Left ventricle myocardium superior (tissue), 1 donor: ENCODE data around the gene PPFIA3. TPM values are rescaled to one million over a fixed set of nuclear protein-coding genes. Genes with fewer than 3 reads are reported as not detected.
"Not testable (repeated sequence)": the region's sequence is repeated elsewhere in the genome, so short reads cannot be mapped to it uniquely, and the experiment has no call there.

ENCODE experiments used
- ATAC-seq: fragments of 200-7000 bp; cut with Tn5 transposase; one replicate; pipeline ENCODE4 v1.9.1; 2020; ENCODE audit warnings: mild to moderate bottlenecking, moderate library complexity
- DNase-seq: peaks from one replicate; pipeline ENCODE4 v3.0.0-alpha.2; 2020
- intact Hi-C: fragments of 100-400 bp; cut with micrococcal nuclease; formaldehyde crosslinking; loops from one replicate; pipeline ENCODE4 v1.11.0; 2022
- total RNA-seq: library from RNA; stranded (reverse); fragmentation: NEBNext Ultra II Directional; extraction: Animal tissue kit (Norgen Biotek cat#: 25700); gene quantifications from one replicate; pipeline ENCODE4 v1.2.1, GENCODE V29; 2021
- donor health status: DM: no; HTN: yes; CAD: no; lungs with severe emphysema.

PPFIA3 gene
- total RNA-seq, 1 donor from 2014 or later, result 4.0 TPM

DNA sequence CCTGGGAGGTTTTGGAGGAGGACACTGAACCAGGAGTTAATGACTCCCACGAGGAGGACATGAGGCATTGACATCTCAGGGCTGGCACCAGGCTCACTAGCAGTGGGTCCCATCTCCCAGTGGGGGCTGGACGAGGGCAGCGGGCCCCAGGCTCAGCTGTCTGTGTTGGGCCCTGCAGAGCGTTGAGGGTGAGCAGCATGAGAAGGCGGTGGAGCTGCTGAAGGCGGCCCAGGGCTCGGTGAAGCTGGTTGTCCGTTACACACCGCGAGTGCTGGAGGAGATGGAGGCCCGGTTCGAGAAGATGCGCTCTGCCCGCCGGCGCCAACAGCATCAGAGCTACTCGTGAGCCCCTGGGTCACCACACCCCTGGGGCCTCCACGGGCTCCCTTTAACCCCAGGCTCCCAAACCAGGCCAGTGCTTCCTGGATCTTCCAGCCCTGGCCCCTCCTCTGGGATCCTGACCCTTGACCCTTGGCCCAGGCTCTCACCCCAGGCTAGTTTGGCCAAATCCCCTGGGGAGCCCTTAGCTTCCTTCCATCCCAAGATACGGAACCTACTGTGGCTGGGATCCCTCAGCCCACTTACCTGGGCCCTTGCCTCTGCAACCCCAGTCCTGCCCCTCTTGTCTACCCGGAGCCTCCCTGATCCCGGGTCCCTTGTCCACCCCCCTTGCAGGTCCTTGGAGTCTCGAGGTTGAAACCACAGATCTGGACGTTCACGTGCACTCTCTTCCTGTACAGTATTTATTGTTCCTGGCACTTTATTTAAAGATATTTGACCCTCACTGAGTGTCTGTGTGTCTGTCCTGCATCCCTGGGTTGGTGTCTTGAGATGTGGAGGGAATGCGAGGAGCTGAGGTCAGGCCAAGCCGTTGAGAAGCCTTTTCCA is 1.4 kb upstream of the PPFIA3 start:
- intact Hi-C loops, result no loop called here
- DNase-seq (peak; percentile 50), ATAC-seq (no peak)

DNA sequence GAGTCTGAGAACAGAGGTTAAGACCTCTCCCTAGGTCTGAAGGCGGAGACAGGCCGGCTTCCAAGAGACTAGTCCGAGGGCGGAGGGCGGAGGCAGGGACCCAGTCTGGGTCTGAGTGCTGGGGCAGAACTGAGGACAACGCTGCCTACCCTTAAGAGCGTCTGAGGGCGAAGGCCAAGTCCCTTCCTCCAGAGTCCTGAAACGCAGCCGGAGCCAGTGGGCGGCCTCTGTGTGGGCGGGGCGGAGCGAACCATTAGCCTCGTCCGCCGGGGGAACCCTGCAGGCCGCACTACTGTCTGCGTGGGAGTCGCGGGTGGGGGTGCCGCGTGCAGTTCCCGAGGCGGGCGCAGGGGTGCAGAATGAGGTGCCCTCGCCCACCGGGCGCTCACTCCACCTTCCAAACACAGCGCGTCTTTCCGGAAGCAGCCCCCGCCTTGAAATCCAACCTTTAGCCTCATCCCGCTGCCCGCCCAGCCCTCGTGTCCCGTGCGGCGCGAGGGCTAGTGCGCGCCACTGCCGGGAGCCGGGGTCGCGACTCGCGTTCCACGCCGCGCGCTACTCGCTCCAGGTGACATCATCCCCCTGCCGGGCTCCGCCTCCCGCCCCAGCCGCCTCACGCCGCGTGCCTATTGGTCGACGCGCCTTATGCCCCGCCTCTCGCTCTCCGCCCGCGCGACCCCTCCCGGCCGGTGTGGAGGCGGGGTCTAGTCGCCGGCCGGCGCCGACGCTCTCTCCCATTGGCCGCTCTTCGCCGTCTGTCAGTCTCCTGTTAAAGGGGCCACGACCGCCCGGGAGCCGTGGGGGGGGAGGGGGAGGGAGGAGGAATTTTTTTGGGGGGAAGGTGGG is 556 bp upstream of the PPFIA3 start, which contains the start of gene C19orf73:
Gene C19orf73, minus strand, starts transcription at position 579 of the 846 bp plus-strand sequence. Its CDS starts 121 bp downstream, at position 458.
- intact Hi-C loops, result no loop called here
- ATAC-seq (peak; percentile 91), DNase-seq (peak; percentile 97)

DNA sequence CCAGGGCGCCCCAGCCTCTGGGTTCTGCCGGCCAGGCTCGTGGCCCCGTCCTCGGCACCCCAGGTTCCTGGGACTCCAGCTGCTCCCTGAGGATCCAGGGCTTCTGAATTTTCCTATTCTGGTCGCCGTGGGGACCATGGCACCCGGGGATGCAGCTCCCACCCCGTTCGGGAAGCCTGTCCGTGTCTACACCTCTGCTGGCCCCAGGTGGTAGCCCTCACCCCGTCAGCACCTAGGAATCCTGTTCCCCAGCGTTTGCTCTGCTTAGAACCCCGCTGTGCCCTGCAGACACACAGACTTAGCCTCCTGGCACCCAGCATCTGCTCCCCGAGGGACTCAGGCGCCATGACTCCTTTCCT is 960 bp downstream of the PPFIA3 start:
- ATAC-seq, result no peak
- no peak for DNase-seq
- intact Hi-C loops, result no loop called here

DNA sequence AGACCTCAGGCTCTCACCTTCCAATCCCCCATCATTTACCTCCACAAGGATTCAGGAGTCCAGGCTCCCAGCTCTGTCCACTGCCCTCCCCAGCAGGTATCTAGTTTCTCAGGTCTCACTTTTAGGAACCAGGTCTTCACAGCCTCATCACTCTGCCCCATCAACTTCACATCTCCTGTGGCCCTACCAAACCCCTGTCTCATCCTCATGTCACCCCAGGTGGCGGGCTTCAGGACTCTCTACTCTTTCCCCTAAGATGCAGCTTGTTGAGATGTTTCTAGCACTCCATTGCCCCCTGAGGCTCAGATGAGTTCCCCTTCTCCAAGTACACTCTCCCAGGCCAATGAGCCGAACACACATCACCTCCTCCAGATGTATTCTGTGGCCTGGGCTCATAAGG is 1.5 kb downstream of the PPFIA3 start:
- intact Hi-C loops, result no loop called here
- ATAC-seq (no peak), DNase-seq (no peak)

DNA sequence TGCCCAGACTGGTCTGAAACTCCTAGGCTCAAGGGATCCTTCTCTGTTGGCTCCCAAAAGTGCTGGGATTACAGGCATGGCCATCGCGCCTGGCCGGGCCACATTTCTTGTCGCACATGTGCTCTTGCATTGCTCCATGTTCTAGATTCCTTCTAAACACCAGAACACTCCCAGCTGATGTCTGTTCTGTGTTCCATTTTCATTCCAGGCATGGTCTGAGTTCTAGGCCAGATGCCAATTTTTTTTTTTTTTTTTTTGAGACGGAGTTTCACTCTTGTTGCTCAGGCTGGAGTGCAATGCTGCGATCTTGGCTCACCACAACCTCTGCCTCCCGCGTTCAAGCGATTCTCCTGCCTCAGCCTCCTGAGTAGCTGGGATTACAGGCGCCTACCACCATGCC is 2.5 kb downstream of the PPFIA3 start:
- intact Hi-C loops, ATAC-seq, DNase-seq: not testable (repeated sequence)

DNA sequence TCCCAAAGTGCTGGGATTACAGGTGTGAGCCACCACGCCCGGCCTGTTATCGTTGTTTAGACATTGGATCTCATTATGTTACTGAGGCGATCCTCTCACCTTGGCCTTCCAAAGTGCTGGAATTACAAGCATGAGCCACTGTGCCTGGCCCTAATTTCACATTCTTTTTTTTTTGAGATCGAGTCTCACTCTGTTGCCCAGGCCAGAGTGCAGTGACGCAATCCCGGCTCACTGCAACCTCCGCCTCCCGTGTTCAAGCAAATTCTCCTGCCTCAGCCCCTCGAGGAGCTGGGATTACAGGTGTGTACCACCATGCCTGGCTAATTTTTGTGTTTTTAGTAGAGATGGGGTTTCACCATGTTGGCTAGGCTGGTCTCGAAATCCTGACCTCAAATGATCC is 3.9 kb downstream of the PPFIA3 start:
- ATAC-seq, intact Hi-C loops, DNase-seq: not testable (repeated sequence)

DNA sequence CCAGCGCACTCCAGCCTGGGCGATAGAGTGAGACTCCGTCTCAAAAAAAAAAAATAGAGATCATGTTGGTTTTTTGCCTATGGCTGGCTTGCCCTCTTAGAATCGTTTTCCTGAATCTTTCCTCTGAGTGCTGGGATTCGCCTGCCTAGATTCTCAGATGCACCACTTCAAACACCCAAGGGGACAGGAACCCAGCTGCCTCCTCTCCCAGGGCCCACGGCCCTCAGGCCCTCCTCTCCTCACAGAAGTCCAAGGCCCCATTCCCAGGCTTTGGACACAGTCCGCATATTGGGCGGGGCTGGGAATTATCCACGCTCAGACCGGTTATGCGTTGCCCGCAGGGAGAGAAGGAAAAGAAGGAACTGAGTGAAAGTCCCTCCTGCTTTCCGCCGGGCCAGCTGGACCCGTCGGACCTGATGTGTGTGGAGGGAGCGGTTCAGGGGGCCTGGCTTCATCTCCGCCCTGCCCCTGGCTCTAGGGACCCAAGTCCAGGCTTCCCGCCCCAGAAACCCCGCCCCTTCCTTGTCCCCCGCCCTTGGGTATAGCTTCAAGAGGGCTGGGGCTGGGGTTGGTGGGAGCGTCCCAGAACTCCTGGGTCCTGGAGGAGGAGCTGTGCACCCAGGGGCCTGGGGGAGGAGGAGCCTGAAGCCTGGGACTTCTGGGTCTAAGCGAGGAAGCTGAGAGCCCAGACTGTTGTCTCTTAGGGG is 5.8 kb downstream of the PPFIA3 start:
- no peak for DNase-seq
- intact Hi-C loops, result no loop called here
- ATAC-seq, result no peak

DNA sequence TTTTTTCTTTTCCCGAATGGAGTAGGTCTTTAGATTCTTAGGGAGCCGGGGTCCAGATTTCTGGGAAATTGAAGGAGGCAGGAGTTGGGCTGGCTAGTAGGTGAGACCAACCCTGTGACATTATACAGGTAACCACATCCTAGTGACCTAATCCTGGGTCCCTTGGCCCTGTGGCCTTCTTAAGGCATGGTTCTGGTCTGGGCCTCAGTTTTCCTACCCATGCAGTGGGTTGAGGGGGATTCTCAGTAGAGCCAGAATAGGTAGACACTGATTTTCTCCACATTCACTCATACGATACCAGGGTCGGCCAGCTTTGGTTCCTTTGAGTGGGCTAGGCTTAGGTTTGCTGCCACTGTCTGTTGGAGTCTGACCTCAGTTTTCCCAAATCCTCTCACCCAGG is 7.2 kb downstream of the PPFIA3 start:
- intact Hi-C loops, result no loop called here
- DNase-seq, result no peak
- no peak for ATAC-seq

DNA sequence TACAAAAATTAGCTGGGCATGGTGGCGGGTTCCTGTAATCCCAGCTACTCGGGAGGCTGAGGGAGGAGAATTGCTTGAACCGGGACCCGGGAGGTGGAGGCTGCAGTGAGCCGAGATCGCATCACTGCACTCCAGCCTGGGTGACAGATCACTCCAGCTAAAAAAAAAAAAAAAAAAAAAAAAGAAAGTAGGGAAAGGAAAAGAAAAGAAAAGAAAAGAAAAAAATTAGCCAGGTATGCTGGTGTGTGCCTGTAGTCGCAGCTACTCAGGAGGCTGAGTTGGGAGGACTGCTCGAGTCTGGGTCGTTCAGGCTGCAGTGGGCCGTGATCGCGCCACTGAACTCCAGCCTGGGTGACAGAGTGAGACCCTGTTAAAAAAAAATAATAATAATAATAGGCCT is 7.9 kb downstream of the PPFIA3 start:
- intact Hi-C loops, ATAC-seq: not testable (repeated sequence)

DNA sequence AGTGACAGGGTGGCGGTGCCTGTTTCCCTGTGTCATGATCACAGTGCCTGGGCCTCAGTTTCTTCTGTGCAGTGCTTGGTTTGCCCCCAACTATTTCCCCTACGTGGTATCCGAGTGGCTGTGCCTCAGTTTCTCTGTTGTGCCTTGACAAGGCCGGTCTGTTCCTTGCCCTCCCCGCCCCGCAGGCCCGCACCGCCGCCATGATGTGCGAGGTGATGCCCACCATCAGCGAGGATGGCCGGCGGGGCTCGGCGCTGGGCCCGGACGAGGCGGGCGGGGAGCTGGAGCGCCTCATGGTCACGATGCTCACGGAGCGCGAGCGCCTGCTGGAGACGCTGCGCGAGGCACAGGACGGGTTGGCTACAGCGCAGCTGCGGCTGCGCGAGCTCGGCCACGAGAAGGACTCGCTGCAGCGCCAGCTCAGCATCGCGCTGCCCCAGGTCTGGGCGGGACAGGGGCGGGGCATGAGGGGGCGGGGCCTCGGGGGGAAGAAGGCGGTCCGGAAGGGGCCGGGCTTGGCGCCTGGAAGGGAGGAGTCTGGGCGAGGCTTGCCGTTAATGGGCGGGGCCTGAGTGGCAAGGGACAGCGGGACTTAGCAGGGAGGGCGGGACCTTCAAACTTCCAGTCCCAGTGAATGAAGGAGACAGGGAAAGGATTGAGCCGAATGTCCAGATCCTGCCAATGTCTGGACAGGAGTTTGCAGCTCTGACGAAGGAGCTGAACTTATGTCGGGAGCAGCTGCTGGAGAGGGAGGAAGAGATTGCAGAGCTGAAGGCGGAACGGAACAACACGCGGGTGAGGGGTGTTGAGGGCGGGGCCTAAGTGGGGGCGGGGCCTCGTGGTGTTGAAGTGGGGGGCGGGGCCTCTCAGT is 8.6 kb downstream of the PPFIA3 start:
- DNase-seq, result peak; percentile 95
- peak; percentile 98 for ATAC-seq
- intact Hi-C loops, result no loop called here

More for the DNA sequence above, 7.9 kb downstream of the PPFIA3 start:
- DNase-seq, result not testable (repeated sequence)

DNA sequence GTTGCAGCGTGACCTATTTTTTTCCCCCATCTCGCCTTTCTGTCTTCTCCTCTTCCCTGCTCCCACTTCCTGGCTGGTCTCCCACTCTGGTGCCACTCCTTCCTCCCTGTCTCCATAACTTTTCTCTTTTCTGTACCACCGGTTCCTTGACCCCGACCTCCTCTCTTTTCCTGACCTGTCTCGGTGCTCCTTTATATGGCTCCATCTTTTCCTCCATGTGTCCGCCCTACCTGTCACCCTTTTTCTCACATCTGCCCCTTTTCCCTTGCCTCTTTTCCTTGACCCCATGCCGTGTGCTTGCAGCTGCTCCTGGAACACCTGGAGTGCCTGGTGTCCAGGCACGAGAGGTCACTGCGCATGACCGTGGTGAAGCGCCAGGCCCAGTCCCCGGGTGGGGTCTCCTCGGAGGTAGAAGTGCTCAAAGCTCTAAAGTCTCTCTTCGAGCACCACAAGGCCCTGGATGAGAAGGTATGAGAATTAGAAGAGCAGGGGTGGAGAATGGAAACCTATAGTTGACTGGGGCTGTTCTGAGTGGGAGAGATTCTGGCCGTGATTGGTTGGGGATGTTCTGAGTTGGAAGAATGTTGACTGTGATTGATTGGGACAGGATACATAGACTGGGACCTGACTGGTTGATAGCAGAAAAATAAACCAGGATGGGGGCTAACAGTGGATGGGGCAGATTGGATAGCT is 9.3 kb downstream of the PPFIA3 start:
- DNase-seq (no peak), ATAC-seq (no peak)
- intact Hi-C loops, result no loop called here

DNA sequence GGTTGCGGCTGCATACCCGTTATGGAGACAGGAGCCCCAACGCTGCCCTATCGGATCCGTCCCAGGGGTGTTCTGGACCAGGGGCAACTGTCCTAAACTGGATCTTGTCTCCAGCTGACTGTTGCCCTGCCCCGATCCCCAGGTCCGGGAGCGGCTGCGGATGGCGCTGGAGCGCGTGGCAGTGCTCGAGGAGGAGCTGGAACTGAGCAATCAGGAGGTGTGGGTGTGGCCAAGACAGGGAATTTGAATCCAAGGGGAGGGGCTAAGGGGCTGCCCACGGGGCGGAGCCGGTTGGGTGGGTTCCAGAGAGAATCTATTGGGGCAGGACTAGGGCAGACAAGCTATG is 9.9 kb downstream of the PPFIA3 start:
- intact Hi-C loops, result no loop called here
- ATAC-seq, result no peak

DNA sequence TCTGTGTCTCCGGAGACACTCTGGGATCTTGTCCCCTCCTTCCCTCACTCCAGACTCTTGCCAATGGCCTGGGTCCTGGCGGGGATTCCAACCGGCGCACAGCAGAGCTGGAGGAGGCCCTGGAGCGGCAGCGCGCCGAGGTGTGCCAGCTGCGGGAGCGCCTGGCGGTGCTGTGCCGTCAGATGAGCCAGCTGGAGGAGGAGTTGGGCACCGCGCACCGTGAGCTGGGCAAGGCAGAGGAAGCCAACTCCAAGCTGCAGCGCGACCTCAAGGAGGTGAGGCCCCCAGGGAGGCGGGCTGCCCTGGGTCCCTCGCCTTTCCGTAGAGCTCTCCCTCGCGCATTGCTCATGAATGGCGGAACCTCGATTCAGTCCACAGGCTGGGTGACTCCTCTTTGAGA is 11.0 kb downstream of the PPFIA3 start:
- intact Hi-C loops, result no loop called here
- no peak for ATAC-seq
- no peak for DNase-seq

More for the DNA sequence above, 9.9 kb downstream of the PPFIA3 start:
- no peak for DNase-seq

DNA sequence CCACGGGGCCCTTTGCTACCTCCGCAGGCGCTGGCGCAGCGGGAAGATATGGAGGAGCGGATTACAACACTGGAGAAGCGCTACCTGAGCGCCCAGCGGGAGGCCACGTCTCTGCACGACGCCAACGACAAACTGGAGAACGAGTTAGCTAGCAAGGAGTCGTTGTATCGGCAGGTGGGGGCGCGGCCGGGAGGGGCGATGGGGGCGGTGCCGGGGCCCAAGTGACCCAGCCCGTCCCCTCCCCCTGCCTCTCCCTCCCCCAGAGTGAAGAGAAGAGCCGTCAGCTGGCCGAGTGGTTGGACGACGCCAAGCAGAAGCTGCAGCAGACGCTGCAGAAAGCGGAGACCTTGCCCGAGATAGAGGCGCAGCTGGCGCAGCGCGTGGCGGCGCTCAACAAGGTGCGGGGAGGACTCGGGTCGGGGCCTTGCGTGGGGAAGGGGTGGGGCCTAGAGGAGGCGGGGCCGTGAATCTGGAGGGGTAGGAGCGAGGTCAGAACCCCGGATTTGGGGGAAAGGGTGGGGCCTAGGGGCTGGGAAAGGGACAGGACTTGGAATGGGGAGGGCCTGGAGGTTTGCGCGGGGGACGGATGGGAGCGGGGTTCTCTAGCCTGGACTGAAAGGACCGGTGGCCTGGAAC is 13.7 kb downstream of the PPFIA3 start:
- ATAC-seq (peak; percentile 38), DNase-seq (peak; percentile 70)
- intact Hi-C loops, result no loop called here

DNA sequence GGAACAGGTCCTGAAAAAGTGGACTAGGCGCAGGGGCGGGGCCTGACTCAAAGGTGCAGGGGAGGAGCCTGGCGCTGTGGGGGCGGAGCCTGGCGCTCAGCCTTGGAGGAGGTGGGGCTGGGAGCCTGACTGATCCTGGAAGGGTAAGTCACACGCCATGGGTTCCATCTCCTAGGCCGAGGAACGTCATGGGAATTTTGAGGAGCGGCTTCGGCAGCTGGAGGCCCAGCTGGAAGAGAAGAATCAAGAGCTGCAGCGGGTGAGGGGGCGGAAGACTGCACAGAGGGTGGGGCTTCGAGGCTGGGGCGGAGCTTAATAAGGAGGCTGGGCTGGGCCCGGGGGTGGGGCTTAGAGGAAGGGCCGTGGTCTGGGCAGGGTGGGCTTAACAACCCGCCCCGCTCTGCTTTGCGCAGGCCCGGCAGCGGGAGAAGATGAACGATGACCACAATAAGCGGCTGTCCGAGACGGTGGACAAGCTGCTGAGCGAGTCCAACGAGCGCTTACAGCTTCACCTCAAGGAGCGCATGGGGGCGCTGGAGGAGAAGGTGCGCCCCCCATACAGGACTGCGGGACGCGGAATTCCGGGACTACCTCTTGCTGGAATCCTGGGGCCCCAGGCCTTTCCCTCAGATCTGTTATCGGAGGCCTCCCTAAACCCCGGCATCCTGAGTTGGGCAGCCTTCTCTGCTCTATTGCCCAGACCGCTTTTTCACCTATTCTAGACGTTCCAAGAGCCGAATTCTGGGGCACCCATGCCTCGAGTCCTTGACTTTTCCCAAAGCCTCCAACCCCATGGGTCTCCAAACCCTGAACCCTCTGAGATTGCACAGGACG is 14.5 kb downstream of the PPFIA3 start:
- peak; percentile 63 for ATAC-seq
- peak; percentile 82 for DNase-seq
- intact Hi-C loops, result no loop called here

DNA sequence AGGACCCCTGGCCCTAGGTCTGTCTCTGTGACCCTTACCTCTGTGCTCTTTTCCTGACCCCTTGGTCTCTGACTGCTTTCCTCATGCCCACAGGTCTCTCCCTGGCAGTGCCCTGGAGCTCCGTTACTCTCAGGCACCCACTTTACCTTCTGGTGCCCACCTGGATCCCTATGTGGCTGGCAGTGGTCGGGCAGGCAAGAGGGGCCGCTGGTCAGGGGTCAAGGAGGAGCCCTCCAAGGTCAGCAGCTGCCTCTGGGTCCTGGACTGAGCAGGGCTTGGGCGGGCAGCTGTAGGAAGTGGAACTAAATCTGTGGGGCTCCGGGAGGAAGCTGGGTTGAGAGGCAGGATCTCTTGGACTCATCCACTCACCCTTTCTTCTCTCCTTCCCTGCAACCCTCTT is 16.3 kb downstream of the PPFIA3 start:
- intact Hi-C loops, result no loop called here
- ATAC-seq (no peak), DNase-seq (no peak)

DNA sequence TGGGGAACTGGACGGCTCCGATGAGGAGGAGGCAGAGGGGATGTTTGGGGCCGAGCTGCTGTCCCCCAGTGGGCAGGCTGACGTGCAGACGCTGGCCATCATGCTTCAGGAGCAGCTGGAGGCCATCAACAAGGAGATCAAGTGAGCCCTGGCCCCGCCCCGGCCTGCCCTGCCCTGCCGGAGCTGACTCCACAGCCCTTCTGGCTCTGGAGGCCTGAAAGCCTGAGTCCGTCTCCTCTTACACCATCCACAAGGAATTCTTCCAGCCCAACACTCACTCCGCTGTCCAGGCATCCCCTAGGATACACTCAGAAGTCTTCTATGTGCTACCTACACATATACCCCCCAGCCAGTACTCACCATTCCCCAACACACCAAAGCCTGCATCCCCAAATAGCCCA is 17.4 kb downstream of the PPFIA3 start:
- peak; percentile 81 for ATAC-seq
- DNase-seq, result peak; percentile 89
- intact Hi-C loops, result no loop called here
